Renal pelvis (tissue), 4 donors: ENCODE measurements around the gene FIZ1. TPM values are rescaled to one million over a fixed set of nuclear protein-coding genes. Genes with fewer than 3 reads are reported as not detected.
"Not testable (repeated sequence)": the region's sequence is repeated elsewhere in the genome, so short reads cannot be mapped to it uniquely, and the experiment has no call there.

Source experiments
- DNase-seq: peaks from one replicate; pipeline ENCODE4 v3.0.0-alpha.2; 2013
- polyA plus RNA-seq, 3 donors: library from polyadenylated mRNA; unstranded; fragments of 120-200 nt; gene quantifications; one replicate each; pipeline ENCODE4 v1.2.1, GENCODE V29; 2013; ENCODE audit not compliant: insufficient read length in 3 of 3

Gene FIZ1
- polyA plus RNA-seq, 3 donors: 25.2 to 27.9 (median 25.6) TPM

DNA sequence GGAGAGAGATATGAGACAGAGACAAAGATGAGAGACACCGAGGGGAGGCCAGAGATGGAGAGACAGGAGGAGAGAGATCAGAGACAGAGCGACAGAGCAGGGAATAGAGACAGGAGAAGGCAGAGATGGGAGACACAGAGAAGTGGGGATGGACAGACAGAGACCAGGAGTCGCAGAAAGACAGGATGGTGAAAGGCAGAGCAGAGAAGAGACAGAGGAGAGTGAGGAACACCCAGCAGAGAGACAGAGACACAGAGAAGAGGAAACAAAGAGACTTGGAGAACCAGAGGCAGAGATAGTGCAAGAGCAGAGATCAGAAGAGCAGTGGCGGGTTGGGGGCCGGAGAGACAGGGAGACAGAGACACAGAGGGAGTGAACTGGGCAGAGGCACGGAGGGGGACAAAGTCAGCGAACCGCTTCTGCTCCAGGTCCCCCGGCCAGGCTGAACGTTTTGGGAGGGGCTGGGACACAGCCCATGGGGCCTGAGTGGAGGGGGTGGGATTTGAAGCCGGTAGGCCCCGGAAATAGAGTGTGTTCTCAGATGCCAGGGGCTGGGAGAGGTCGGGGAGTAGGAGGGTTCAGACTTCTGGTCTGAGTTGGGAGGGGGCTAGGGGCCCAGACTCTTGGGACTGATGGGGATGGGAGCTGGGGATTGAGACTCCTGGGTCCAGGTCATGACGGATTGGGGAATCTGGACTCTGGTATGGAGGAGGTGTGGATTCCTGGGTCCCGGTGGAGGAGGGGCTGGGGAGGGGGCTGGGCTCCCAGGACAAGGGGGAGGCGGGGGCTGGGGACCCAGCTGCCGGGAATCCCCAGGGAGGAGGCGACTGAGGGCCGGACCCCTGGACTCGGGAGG, 19.3 kb downstream of the FIZ1 start:
- peak; percentile 52 for DNase-seq

DNA sequence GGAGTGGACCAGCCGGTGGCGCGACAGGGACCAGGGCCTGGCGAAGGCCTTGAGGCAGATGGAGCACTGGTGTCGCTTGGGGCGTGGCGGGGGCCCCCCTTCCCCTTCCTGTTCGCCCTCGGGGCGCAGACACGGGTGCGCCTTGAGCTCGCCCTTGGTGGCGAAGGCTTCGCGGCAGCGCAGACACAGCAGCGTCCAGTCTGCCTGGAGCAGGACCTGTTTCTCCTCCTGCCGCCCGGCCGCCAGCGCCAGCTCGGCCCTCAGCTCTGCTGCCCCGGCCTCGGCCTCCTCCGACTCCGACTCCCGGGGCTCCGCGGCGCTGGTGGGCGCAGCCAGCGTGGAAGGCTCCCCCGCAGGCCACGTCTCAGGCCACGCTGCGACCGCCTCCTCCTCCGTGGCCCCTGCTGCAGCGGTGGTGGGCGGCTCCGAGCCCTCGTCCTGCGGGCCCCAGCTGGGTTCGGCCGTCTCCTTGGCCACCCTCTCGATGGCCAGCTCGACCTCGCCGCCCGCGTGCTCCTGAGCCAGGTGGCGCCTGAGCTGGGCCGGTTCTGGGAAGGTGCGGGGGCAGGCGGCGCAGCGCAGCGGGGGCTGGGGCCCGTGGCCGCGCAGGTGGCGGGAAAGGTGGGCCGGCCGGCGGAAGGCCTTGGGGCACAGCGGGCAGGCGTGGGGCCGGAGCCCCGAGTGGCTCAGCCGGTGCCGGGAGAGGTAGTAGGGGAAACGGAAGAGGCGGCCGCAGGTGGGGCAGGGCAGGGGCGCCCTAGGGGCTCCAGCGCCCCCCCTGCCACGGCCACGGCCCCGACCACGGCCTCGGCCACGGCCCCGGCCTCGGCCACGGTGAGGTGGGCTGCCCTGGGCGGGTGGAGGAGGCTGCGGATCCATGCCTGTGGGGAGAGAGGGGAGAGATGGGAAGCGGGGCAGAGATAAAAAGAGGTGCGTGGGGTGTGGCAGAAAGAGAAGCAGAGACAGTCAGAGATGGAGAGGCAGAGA, 20.3 kb downstream of the FIZ1 start:
- no peak for DNase-seq

DNA sequence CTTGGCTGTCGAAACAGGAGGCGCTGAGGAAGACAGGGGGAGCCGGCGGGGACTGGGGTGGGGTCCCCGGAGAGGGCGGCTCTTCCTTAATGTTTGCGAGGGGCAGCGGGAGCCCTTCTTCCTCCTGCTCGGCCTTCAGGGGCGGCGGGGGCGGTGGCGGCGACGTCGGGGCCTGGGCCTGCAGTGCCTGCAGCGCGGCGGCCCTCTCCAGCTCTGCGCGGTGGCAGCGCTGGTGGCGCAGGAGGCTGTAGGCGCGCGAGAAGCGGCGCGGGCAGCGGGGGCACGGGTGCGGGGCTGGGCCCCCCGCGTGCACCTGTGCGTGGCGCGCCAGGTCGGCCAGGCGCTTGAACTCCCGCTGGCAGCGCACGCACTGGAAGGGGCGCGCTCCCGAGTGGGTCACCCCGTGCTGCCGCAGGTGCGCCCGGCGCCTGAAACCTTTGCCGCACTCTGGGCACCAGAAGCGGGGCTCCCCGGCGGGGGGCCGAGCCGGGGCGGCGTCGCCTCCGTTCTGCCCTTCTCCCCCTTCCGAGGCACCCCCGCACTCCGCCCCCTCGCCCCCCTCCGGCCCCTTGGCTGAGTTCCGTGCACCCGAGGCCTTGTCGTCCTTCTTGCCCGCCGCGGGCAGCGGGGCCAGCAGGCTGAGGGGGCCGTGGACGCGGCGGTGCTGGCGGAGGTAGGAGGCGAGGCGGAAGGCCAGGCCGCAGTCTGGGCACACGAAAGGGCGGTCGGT, 21.1 kb downstream of the FIZ1 start:
- DNase-seq: no peak

DNA sequence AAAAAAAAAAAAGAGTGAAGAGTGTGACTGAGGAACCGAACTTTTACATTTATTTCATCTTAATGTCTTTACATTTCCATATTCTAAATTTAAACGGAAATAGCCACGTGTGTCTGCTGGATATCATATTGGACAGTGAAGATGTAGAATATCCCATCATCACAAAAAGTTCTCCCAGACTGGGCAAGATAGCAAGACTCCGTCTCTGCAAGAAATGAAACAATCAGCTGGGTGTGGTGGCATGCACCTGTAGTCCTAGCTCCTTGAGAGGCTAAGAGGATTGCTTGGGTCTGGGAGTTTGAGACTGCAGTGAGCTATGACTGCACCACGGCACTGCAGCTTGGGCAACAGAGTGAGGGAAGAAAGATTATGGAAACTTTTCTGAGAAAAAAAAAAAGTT, 22.6 kb downstream of the FIZ1 start:
- no peak for DNase-seq

DNA sequence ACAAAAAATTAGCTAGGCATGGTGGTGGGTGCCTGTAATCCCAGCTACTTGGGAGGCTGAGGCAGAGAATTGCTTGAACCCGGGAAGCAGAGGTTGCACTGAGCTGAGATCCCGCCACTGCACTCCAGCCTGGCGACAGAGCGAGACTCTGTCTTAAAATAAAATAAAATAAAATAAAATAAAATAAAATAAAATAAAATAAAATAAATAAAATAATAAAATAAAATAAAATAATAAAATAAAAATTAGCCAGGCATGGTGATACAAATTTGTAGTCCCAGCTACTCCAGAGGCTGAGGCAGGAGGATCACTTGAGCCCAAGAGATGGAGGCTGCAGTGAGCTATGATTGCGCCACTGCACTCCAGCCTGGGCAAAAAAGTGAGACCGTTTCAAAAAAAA, 25.4 kb downstream of the FIZ1 start:
- not testable (repeated sequence) for DNase-seq

DNA sequence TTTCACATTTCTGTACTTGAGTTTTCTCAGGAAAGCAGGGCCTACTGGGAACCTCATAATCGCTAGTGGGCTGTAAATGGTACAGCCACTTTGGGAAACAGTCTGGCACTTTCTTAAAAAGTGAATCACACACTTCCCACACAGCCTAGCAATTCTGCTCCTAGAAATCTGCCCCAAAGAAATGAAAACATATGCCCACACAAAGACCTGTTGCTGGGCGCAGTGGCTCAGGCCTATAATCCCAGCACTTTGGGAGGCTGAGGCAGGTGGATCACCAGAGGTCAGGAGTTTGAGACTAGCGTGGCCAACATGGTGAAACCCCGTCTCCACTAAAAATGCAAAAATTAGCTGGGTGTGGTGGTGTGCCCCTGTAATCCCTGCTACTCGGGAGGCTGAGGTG, 29.8 kb downstream of the FIZ1 start:
- not testable (repeated sequence) for DNase-seq

DNA sequence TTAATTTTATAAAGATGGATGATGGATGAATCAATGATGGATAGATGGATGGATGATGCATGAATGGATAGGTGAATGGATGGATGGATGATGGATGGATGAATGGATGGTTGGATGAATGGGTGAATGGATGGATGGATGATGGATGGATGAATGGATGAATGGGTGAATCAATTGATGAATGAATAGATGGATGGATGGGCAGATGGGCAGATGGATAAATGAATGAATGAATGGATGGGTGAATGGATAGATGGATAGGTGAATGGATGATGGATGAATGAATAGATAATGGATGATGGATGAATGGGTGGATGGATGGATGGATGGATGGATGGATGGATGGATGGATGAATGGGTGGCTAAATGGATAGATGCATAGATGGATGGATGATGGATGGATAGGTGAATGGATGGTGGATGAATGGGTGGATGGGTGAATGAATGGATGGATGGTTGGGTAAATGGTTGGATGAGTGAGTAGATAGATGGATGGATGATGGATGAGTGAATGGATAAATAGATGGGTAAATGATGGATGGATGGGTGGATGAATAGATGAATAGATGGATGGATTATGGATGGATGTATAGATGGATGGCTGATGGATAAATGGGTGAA, 31.5 kb downstream of the FIZ1 start:
- DNase-seq: no peak

DNA sequence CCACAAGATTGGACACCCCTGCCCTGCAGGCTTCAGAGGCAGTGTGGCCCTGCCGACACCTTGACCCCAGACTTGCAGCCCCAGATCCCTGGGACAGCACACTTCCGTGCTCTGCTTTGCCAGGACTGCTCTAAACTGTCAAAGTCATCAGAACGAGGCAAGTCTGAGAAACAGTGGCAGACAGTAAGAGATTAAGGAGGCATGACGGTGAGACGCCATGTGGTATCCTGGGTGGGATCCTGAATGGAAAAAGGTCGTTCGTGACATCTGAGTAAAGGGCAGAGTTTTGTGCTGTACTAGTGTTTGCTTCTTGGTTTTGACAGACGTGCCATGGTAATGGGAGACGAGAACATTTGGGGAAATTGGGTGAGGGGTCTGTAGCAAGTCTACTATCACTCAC, 32.5 kb downstream of the FIZ1 start:
- DNase-seq: peak; percentile 37

DNA sequence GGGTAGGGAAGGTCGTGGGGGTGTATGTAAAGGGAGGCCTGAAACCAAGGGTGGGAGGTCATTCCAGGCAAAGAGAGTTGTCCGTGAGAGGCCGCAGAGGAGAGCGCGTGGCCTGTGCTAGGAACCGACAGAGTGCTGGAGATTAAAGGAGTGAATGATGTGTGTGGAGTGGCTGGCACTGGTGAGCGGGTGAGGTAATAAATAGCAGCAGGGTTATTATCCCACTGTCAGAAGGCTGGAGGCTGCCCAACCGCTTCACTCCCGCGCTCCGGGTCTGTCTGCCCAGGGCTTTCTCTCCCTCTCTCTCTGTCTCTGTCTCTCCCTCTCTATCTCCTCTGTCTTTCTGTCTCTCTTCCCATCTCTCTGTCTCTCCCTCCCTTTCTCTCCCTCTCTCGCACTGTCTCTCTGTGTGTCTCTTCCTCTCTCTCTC, 36.0 kb downstream of the FIZ1 start:
- no peak for DNase-seq

DNA sequence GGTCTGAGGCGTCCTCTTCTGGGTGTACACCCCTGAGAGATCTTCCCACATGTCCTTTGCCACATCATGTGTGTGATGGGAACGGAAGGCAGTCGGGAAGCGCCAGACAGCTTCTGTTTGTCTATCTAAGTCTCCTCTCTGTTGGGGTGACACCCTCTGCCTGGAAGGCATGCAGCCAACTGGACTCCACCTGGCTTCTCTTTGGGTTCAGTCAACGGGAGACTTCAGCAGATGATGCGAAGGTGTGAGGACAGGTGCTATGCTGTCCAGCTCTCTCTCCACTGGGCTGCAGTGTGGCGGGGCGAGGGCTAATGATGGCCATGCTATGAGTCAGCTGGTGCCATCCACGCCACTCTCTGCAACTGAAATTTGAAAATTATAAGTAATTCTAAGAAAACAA, 39.6 kb downstream of the FIZ1 start:
- DNase-seq: no peak

DNA sequence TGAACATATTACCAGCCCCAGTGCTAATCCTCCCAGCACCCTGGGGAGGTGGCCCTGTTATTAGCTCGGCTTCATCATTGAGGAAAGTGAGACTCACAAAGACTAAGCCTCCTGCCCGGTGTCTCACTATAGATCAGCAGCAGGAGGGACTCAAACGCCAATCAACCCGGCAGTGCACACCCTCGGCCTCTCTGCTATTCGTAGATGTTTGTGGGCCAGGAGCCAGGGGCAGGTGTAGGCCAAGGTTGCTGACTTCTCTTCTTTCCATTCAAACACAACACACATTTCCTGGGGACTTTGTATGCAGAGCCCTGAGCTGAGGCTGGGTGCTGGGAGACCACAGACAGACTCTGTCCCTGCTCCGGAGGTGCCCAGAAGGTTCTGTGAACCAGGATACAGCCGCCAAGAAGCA, 44.6 kb downstream of the FIZ1 start:
- no peak for DNase-seq

DNA sequence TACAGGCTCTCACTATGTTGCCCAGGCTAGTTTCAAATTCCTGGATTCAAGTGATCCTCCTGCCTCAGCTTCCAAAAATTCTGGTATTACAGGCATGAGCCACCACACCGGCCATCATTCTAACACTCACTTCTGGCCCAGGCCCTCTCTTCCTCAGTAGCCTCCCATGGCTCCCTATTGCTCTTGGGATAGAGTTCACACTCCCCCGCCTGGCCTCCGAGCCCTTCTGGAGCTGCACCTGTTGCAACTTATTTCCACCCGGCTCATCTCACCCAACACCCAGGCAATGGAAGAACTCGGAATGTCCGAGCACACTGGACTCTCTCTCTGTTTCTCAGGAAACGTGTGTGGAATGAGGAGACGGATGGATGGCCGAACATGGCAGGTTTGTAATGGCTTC, 45.0 kb downstream of the FIZ1 start:
- DNase-seq: no peak

DNA sequence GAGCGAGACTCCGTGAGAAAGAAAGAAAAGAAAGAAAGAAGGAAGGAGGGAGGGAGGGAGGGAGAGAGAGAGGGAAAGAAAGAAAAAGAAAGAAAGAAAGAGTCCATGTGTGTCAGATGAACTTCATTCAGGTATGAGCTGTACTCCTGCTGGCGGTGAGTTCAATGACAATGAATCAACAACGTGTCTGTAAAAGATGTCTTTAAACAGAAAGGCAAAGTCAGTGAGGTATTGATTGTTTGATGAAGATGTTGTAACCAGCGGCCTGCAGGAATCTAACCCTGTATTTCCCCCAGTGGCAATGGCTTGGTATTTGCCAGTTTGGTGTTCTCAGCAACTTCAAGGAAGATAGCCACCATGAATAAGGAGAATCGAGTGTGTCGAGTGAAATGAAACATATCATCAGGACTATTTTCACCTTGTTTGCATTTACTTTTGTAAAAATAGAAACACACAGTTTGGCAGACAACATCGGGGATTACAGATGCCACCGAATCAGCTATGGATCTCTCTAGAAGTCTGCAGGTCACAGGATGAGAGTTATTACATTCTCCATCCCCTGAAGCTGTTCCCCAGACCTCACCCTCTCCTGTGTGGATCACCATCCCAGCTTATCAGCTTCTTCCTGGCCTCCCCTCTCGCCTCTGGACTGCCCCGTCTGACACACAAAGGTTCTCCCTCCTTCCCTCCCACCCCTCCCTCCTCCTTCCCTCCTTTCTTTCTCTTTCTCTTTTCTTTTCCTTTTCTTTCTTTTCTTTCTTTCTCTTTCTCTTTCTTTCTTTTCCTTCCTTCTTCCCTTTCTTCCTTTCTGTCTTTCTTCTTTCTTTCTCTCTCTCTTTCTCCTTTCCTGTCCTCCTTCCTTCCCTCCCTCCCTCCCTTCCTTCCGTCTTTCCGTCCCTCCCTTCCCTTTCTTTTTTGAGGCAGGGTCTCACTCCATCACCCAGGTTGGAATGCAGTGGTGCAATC, 45.8 kb downstream of the FIZ1 start:
- DNase-seq: no peak

DNA sequence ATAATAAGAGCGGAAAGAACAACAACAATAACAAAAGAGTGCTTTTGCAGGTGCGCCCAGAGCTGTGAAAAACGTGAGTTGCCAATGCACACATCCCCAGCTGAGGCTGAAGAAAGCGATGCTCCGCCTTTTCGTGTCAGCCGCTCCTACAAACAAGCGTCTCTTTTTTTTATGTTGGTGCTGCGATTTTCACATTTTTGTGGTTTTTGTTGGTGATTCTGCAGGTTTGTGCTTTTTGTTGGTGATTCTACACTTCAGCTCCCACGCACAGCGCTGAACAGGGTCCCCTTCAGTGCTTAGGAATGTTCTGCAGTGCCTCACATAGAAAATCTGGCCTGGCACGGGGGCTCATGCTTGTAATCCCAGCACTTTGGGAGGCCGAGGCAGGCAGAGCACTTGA, 46.7 kb downstream of the FIZ1 start:
- DNase-seq: no peak

DNA sequence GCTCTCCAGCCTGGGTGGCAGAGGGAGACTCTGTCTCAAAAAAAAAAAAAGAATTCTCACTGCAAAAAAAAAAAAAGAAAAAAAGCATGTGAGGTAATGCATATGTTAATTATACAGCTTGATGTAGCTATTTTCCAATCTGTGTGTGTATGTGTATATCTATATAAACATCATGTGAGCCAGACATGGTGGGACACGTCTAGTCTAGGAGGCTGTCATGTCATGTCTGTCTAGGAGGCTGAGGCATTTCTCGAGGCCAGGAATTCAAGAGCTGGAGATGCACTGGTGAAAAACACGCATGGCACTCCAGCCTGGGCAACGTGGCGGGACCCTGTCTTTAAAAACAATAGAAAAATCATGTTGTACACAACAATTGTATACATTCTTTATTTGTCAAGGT, 47.1 kb downstream of the FIZ1 start:
- DNase-seq: no peak

DNA sequence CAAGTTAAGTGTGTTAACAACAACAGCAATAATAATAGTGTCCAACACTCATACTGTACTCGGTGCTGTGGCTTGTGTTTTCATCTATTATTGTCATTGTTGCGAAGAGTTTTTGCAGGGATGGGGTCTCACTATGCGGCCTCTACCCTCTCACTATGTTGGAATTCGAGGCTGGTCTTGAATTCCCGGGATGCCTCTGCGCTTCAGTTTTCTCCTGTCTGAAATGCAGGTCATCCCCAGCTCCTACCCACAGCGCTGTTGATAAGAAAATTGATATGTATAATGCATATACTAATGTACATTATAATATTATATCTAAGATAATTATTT, 49.0 kb downstream of the FIZ1 start:
- DNase-seq: no peak

DNA sequence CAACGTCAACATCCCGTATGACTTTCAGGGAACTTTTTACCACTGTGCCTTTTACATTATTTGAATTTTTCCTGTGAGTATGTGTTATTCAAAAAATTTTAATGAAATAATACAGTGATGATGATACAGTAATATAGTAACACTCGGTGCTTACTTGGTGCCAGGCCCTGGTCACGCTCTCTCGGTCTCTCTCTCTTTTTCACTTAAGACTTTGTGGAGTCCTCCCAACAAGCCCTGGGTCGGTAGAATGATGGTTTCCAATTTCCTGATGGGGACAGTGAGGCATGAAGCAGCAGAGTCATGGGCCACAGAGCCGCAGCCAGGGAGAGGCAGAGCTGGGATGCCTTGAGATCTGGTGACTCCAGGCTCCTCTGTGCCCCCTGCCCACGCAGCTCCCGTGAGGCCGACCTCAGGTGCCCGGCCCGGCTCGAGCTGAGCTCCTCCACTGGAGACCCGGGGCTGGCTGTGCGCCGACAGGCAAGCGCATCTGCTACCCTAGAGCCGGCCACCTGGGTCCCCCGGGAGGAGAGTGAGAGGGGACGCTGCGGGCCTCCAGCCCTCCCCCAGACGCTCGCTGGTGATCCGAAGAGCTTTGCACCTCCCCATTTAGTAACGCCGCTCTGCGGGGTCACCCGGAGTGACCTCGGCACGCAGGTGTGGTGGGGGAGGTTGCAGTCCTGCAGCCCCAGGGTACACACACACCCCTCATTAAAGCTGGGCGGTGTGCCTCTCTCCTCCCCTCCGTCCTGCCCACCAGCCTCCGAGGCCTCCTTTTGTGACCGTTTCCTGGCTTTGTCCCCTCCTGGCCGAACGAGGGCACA, 49.6 kb downstream of the FIZ1 start:
- peak; percentile 93 for DNase-seq

DNA sequence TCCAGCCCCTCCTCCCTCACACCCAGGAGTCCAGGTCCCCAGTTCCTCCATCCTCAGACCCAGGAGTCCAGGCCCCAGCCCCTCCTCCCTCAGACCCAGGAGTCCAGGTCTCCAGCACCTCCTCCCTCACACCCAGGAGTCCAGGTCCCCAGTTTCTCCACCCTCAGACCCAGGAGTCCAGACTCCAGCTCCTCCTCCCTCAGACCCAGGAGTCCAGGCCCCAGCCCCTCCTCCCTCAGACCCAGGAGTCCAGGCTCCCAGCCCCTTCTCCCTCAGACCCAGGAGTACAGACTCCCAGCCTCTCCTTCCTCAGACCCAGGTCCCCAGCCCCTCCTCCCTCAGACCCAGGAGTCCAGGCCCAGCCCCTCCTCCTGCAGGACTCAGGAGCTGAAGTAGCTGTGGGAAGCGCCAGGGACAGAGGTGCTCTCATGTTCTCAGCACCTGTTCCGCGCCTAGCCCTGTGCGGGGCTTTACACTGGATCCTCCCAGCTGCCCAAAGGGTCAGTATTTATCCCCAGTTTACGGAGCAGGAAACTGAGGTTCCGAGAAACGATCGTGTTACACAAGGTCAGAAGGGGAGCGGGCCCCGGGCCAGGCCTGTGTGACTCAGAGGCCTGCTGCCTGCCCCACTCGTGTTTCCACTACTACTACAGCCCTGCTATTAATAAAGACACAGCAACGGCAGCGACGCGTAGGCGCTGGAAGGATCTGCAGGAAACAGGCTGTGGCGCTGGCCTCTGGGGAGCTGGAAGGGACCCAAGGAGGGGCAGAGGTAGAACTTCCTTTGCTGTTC, 52.3 kb downstream of the FIZ1 start:
- no peak for DNase-seq

DNA sequence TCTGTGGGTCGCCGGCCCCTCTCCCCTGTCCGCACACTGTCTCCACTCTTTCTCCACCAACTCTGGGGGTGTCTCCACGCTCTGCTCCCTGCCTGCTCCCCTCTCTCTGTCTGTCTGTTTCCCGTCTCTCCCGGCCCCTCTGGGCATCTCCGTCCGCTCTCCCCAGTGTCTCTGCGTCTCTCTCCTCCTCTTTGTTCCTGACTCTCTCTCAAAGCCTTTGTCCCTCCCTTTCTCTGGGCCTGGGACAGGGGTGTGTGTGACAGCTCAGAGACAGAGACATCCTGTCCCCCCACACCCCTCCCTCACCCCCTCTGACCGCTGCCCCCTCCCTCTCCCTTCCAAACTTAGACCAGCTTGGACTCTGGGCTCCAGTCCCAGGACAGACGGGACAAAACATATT, 53.3 kb downstream of the FIZ1 start:
- DNase-seq: no peak
